OCI-LY7 (cell line): Measurements from ENCODE around the gene BMPER.

Source experiments
- EZH2phosphoT487 ChIP-seq: fragments of 200-600 bp; sonication (generic); IDR thresholded peaks from 2 replicates; pipeline ENCODE4 v1.6.1; 2018; ENCODE audit warnings: low read depth, borderline replicate concordance, mild to moderate bottlenecking, mixed run types, antibody characterized with exemption, low read length, moderate library complexity, mixed read lengths
- TF ChIP-seq, protein P1 (sequence below): fragments of 200-600 bp; sonication (generic); conservative IDR thresholded peaks from 2 replicates; pipeline ENCODE4 v1.5.1; 2014; ENCODE audit warnings: mild to moderate bottlenecking, antibody characterized with exemption, low read length, moderate library complexity, mixed read lengths

DNA sequence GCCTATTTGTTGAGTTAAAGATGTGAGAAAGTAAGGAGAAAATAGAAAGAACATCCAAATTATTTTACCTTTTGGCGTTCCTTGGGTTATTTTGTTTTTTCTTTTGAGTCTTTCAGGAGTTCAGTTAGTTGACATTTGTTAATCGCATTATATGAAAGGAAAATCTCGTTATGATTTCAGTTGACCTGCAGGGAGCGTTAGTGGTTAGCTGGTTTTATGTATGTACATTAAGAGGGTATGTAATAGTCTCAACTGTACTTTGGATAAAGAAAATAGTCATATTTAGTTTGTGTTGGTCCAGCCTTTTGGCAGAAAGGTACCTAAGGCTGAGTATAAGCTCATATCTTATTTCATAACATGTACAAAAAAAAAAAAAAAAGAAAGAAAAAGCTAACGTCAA lies 4.0 kb downstream of the BMPER start:
- TF ChIP-seq, protein P1, sequence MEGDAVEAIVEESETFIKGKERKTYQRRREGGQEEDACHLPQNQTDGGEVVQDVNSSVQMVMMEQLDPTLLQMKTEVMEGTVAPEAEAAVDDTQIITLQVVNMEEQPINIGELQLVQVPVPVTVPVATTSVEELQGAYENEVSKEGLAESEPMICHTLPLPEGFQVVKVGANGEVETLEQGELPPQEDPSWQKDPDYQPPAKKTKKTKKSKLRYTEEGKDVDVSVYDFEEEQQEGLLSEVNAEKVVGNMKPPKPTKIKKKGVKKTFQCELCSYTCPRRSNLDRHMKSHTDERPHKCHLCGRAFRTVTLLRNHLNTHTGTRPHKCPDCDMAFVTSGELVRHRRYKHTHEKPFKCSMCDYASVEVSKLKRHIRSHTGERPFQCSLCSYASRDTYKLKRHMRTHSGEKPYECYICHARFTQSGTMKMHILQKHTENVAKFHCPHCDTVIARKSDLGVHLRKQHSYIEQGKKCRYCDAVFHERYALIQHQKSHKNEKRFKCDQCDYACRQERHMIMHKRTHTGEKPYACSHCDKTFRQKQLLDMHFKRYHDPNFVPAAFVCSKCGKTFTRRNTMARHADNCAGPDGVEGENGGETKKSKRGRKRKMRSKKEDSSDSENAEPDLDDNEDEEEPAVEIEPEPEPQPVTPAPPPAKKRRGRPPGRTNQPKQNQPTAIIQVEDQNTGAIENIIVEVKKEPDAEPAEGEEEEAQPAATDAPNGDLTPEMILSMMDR: no peak
- no peak for TF ChIP-seq EZH2phosphoT487
